GM21423 (cell line): ENCODE results near the gene GMPR2.
"Not testable (repeated sequence)": the region's sequence is repeated elsewhere in the genome, so short reads cannot be mapped to it uniquely, and the experiment has no call there.

Experiments used
- ATAC-seq: cut with Tn5 transposase; IDR thresholded peaks from one replicate; pipeline ENCODE4 v1.9.1; 2021; ENCODE audit warnings: mild to moderate bottlenecking, moderate library complexity; ENCODE audit not compliant: unreplicated experiment

GMPR2 gene

GRCh38 chr14:24226473-24226872, 6.3 kb upstream of the GMPR2 start:
- ATAC-seq = no peak

GRCh38 chr14:24228902-24229301, 3.8 kb upstream of the GMPR2 start:
- ATAC-seq = no peak

- ATAC-seq = peak; percentile 5
Observed at GRCh38 chr14:24231263-24232120, 1.2 kb upstream of the GMPR2 start.

GRCh38 chr14:24232121-24232644, 546 bp upstream of the GMPR2 start, which contains the start of gene NEDD8:
TSS of gene NEDD8 (minus strand) at chr14:24232367. CDS start at chr14:24232267, 100 bp downstream.
- peak; percentile 81 for ATAC-seq

GRCh38 chr14:24233538-24233866, 773 bp downstream of the GMPR2 start:
- ATAC-seq = no peak

- ATAC-seq = no peak
Observed at GRCh38 chr14:24234095-24235005, 1.6 kb downstream of the GMPR2 start.

GRCh38 chr14:24235804-24236688, 3.3 kb downstream of the GMPR2 start:
- ATAC-seq = no peak

GRCh38 chr14:24236689-24237462, 4.1 kb downstream of the GMPR2 start:
- no peak for ATAC-seq

GRCh38 chr14:24237463-24237955, 4.8 kb downstream of the GMPR2 start:
- no peak for ATAC-seq

- no peak for ATAC-seq
Observed at GRCh38 chr14:24238123-24238522, 5.4 kb downstream of the GMPR2 start.

GRCh38 chr14:24238527-24239037, 5.9 kb downstream of the GMPR2 start:
- ATAC-seq = no peak

- ATAC-seq = no peak
Observed at GRCh38 chr14:24240110-24240918, 7.6 kb downstream of the GMPR2 start.

- peak; percentile 80 for ATAC-seq
Observed at GRCh38 chr14:24241829-24242443, 9.2 kb downstream of the GMPR2 start.

GRCh38 chr14:24243336-24243836, 10.7 kb downstream of the GMPR2 start:
- ATAC-seq = no peak

- not testable (repeated sequence) for ATAC-seq
Observed at GRCh38 chr14:24245350-24245749, 12.6 kb downstream of the GMPR2 start.

- ATAC-seq = no peak
Observed at GRCh38 chr14:24246765-24247212, 14.1 kb downstream of the GMPR2 start.

GRCh38 chr14:24247422-24247821, 14.7 kb downstream of the GMPR2 start:
- ATAC-seq = no peak
